ENCODE measurements around the gene NPVF. TPM values are rescaled to one million over a fixed set of nuclear protein-coding genes. Genes with fewer than 3 reads are reported as not detected.
A peak's percentile ranks its signal among the peaks of the same experiment; 100 is the strongest.

The NPVF gene
- total RNA-seq, 1 donor, result not detected

DNA sequence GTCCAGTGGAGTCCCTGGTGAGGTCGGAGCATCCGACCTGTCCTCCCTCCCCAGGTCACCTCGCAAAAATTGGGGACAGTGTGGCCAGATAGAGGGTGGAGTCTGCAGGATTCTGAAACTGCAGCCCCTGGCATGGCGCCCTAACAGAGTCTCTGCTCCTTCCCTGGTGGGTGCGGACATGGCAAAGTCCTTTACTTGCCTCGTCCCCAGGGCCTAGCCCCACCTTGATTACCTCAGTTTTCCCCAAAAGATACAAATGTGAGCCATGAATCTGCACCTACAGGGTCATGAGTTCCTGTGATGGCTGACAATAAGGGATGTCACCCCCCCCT is 47.7 kb downstream of the NPVF start:
- DNase-seq (ENCODE audit: low read depth), result no peak
- peak overlapping the region; percentile 73 for H3K4me3 ChIP-seq (ENCODE audit: low read depth, low read length)
- TF ChIP-seq, protein P1, sequence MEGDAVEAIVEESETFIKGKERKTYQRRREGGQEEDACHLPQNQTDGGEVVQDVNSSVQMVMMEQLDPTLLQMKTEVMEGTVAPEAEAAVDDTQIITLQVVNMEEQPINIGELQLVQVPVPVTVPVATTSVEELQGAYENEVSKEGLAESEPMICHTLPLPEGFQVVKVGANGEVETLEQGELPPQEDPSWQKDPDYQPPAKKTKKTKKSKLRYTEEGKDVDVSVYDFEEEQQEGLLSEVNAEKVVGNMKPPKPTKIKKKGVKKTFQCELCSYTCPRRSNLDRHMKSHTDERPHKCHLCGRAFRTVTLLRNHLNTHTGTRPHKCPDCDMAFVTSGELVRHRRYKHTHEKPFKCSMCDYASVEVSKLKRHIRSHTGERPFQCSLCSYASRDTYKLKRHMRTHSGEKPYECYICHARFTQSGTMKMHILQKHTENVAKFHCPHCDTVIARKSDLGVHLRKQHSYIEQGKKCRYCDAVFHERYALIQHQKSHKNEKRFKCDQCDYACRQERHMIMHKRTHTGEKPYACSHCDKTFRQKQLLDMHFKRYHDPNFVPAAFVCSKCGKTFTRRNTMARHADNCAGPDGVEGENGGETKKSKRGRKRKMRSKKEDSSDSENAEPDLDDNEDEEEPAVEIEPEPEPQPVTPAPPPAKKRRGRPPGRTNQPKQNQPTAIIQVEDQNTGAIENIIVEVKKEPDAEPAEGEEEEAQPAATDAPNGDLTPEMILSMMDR (IDR thresholded peaks at IDR 0.05; ENCODE audit: insufficient read depth, low read length), result no peak

DNA sequence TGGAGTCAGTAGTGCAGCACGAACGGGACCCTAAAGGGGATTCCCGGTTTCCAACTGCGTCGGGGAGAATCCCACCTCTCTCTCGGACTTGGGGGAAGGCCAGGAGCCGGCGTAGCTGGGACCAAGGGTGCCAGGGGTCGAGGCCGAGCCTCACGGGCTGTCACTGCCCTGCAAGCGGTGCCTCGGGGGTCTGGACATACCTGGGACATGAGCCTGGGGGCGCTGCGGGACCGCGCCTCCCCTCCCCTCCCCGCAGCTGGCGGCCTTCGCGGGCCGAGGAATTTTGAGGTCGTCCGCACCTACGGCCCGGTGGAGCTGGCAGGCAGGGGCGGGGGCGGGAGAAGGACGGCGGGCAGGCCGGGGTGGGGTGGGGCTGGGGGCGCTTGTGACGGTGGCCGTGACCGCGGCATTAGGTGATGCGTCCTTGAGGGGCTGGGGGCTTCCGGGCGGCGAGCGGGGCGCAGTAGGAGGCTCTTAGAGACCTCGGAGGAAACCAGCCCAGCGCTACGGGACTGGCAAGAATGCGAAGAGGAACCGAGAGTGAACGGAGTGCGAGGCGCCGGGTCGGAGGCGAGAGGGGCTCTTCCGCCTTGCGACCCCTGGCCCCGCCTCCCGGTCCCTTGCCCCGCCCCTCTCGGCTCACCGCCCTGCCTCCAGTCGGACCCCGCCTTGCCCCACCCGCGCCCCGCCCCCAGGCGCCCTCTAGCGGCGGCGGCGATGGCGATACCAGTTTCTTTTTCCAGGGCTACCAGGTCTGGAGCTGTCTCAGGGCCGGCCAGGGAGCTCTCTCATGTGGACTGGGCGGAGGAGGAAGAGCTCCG is 48.3 kb downstream of the NPVF start:
- H3K4me3 ChIP-seq (ENCODE audit: low read depth, low read length), result peak overlapping the region; percentile 79
- TF ChIP-seq, protein P1 (IDR thresholded peaks at IDR 0.05; ENCODE audit: insufficient read depth, low read length), result peak; percentile 70
- peak; percentile 74 for DNase-seq (ENCODE audit: low read depth)

DNA sequence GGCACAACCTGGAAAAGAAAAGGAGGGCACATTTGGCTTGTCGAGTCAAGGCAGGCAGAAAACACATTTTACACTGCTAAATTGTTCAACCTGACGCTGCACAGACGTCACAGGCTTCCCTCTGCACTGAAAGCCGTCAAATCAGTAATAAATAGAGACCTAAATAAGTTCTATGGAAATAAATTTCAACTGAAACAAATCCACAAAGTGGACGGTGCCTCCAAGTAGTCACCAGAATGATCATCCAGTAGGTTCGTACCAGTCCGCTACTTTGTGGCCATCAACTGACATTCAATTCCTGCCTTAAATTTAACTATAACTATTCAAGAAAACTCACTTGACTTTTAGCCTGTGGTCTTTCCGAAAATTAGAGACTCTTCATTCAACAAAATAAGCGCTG is 49.0 kb downstream of the NPVF start:
- TF ChIP-seq, protein P1 (IDR thresholded peaks at IDR 0.05; ENCODE audit: insufficient read depth, low read length), result no peak
- H3K4me3 ChIP-seq (ENCODE audit: low read depth, low read length), result peak overlapping the region; percentile 79
- no peak for DNase-seq (ENCODE audit: low read depth)

Small RNA genes lying within 50 kb of the gene (small RNA-seq; reads per million reads assigned to genes)
- not detected for gene RF00012

Other genes with a start within 250 kb of the NPVF start
- 16.1 and 46.0 TPM in 2 replicates for gene OSBPL3, start 248.3 kb downstream of the NPVF start, total RNA-seq (ENCODE audit: low replicate concordance)
- gene CYCS, start 103.2 kb downstream of the NPVF start, total RNA-seq (ENCODE audit: low replicate concordance), result 9.0 and 51.9 TPM in 2 replicates